Neuronal stem cell (in vitro differentiated cells): ENCODE results near the gene MGMT.
A peak's percentile ranks its signal among the peaks of the same experiment; 100 is the strongest.

Experiments used
- DNase-seq: peaks from one replicate; pipeline ENCODE4 v3.0.0-alpha.2; 2013; ENCODE audit warnings: low spot score
- H2AFZ ChIP-seq: one replicate; pipeline ENCODE4 v1.6.1; 2013; ENCODE audit warnings: mild to moderate bottlenecking, low read length, inconsistent platforms
- H2AK5ac ChIP-seq: 2 replicates; pipeline ENCODE4 v1.6.1; 2013; ENCODE audit warnings: low read depth, mild to moderate bottlenecking, inconsistent platforms, low read length, moderate library complexity, mixed read lengths
- H2BK120ac ChIP-seq: 2 replicates; pipeline ENCODE4 v1.6.1; 2013; ENCODE audit warnings: low read depth, mild to moderate bottlenecking, inconsistent platforms, low read length, moderate library complexity, mixed read lengths
- H2BK12ac ChIP-seq: one replicate; pipeline ENCODE4 v1.6.1; 2013; ENCODE audit warnings: low read length, inconsistent platforms
- H2BK15ac ChIP-seq: 2 replicates; pipeline ENCODE4 v1.6.1; 2013; ENCODE audit warnings: mild to moderate bottlenecking, low read length, inconsistent platforms, mixed read lengths
- H2BK5ac ChIP-seq: one replicate; pipeline ENCODE4 v1.6.1; 2013; ENCODE audit warnings: inconsistent platforms, mild to moderate bottlenecking, low read length, moderate library complexity
- H3K14ac ChIP-seq: one replicate; pipeline ENCODE4 v1.6.1; 2013; ENCODE audit warnings: low read length, inconsistent platforms
- H3K18ac ChIP-seq: 2 replicates; pipeline ENCODE4 v1.6.1; 2013; ENCODE audit warnings: low read length, inconsistent platforms
- H3K23ac ChIP-seq: 2 replicates; pipeline ENCODE4 v1.6.1; 2013; ENCODE audit warnings: low read depth, mild to moderate bottlenecking, mixed read lengths, low read length, inconsistent platforms; ENCODE audit not compliant: poor library complexity
- H3K27ac ChIP-seq: replicated peaks from 3 replicates; pipeline ENCODE4 v1.5.1; 2013; ENCODE audit warnings: low read length, inconsistent platforms
- H3K27me3 ChIP-seq, 3 experiments: 2 replicates each; pipeline ENCODE4 v1.6.1; 2013; ENCODE audit warnings: low read length in 3 of 3, mild to moderate bottlenecking in 2 of 3, inconsistent platforms in 1 of 3, low read depth in 1 of 3, mixed read lengths in 1 of 3, moderate library complexity in 1 of 3; ENCODE audit not compliant: control insufficient read depth in 3 of 3, insufficient read depth in 3 of 3
- H3K36me3 ChIP-seq, 2 donors: replicated peaks in 1 of 2; 2 replicates each; pipeline ENCODE4 v1.6.1; 2013; ENCODE audit warnings: low read length in 2 of 2; ENCODE audit not compliant: control insufficient read depth in 2 of 2, insufficient read depth in 2 of 2
- H3K4ac ChIP-seq: 2 replicates; pipeline ENCODE4 v1.6.1; 2013; ENCODE audit warnings: inconsistent platforms, mild to moderate bottlenecking, low read length, moderate library complexity
- H3K4me1 ChIP-seq, 2 donors: 1 replicate in 1 of 2; 2 replicates in 1 of 2; pipeline ENCODE4 v1.6.1; 2013; ENCODE audit warnings: low read length in 2 of 2, low read depth in 1 of 2; ENCODE audit not compliant: control insufficient read depth in 2 of 2, insufficient read depth in 1 of 2
- H3K4me2 ChIP-seq: one replicate; pipeline ENCODE4 v1.6.1; 2013; ENCODE audit warnings: mild to moderate bottlenecking, low read length, inconsistent platforms; ENCODE audit not compliant: insufficient read depth, poor library complexity, severe bottlenecking
- H3K4me3 ChIP-seq, 2 donors: 2 replicates each; pipeline ENCODE4 v1.5.1; 2013; ENCODE audit warnings: low read length in 2 of 2, mild to moderate bottlenecking in 2 of 2, inconsistent platforms in 1 of 2, moderate library complexity in 1 of 2
- H3K79me1 ChIP-seq: one replicate; pipeline ENCODE4 v1.6.1; 2013; ENCODE audit warnings: low read depth, mild to moderate bottlenecking, inconsistent platforms, low read length, moderate library complexity
- H3K9ac ChIP-seq: one replicate; pipeline ENCODE4 v1.6.1; 2013; ENCODE audit warnings: mild to moderate bottlenecking, low read depth, low read length, inconsistent platforms; ENCODE audit not compliant: poor library complexity
- H3K9me3 ChIP-seq, 2 donors: replicated peaks in 1 of 2; 2 replicates each; pipeline versions ENCODE3 to v1.6.1; 2013; ENCODE audit warnings: low read length in 2 of 2, mild to moderate bottlenecking in 2 of 2, inconsistent platforms in 1 of 2, low read depth in 1 of 2, mixed read lengths in 1 of 2, moderate library complexity in 1 of 2; ENCODE audit not compliant: control insufficient read depth in 2 of 2, insufficient read depth in 1 of 2
- H4K8ac ChIP-seq: one replicate; pipeline ENCODE4 v1.6.1; 2013; ENCODE audit warnings: low read depth, mild to moderate bottlenecking, inconsistent platforms, low read length, moderate library complexity
- H4K91ac ChIP-seq: one replicate; pipeline ENCODE4 v1.6.1; 2013; ENCODE audit warnings: low read length, low read depth, mild to moderate bottlenecking, inconsistent platforms; ENCODE audit not compliant: poor library complexity
- WGBS, 2 donors: extraction: QIAGEN DNeasy Blood & Tissue Kit; methylation state at CpG; one replicate each; pipeline ENCODE4 v1.1.7; 2013; ENCODE audit warnings: missing lambda C conversion rate in 2 of 2, mixed read lengths in 1 of 2; ENCODE audit not compliant: insufficient read length in 2 of 2, insufficient replicate concordance in 1 of 2; ENCODE audit errors: extremely low coverage in 2 of 2; 5-methylcytosine and 5-hydroxymethylcytosine counted together

MGMT gene

DNA sequence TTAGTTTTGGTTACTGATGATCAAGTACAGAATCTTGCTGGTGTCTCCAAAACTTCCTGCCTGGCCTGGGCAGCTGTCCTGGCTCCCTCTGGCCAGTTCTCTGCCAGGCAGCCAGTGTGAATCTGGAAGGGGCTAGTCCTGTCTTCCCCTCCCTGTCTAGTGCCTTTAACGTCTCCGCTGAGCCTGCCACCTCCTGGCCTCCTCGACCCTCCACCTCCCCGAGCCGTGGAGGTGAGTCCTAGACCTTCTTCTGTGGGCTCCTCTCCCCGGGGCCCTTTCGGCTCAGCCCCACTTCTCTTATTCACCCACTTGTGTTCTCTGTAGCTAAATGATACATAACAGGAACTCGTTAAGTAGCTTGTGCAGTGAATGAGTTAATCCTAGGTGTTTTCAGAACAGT lies 218.2 kb downstream of the MGMT start:
- Histone ChIP-seq H3K23ac (no peak overlapping the region), H3K36me3 (no peaks in the 10 kb centered on the region), H2BK5ac (no peak overlapping the region), H4K8ac (no peak overlapping the region), H2BK15ac (no peak overlapping the region), H3K4me2 (no peak overlapping the region), H2AFZ (no peak overlapping the region), H3K14ac (no peak overlapping the region), H3K4me3 (no peak overlapping the region), H2AK5ac (no peak overlapping the region), H3K79me1 (no peaks in the 10 kb centered on the region), H3K27me3 (no peaks in the 10 kb centered on the region), H3K9me3 (peaks cover 0 to 5% of the 10 kb centered on the region in 2 donors), H3K4ac (no peak overlapping the region), H3K9ac (no peak overlapping the region), H2BK12ac (no peak overlapping the region), H3K18ac (peak overlapping the region; percentile 72), H4K91ac (no peak overlapping the region), H2BK120ac (no peak overlapping the region), H3K4me1 (peaks cover 0 to 1% of the 10 kb centered on the region in 2 donors), H3K27ac (no peak overlapping the region)
- no peak for DNase-seq
- no CpG with 5 or more reads among the region's 8 CpGs for WGBS, 2 donors

DNA sequence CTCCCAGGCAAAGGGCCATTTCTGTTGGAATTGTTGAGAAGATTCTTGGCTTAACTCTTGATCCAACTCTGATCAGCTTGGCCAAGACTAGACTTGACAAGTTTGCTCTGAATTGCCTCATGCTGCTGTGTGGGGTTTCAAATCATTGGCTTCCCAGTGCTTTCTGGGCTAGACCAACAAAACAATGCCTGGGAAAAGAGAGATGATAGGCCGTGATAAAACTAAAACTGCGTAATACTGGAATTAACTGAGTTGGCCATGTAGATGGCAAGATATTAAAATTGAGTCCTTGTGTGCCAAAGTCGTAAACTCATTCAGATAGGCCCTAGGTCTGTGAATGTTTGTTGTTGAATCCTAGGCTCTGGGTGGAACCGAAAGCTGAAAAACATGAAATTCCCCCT lies 222.6 kb downstream of the MGMT start:
- Histone ChIP-seq H3K23ac (no peak overlapping the region), H2BK5ac (no peak overlapping the region), H3K4ac (no peak overlapping the region), H2BK120ac (no peak overlapping the region), H3K79me1 (no peaks in the 10 kb centered on the region), H3K14ac (no peak overlapping the region), H2AFZ (no peak overlapping the region), H3K9me3 (no peaks in the 10 kb centered on the region), H2AK5ac (no peak overlapping the region), H3K36me3 (no peaks in the 10 kb centered on the region), H3K4me2 (no peak overlapping the region), H3K4me3 (no peak overlapping the region), H2BK15ac (no peak overlapping the region), H4K91ac (no peak overlapping the region), H3K27ac (no peak overlapping the region), H3K27me3 (no peaks in the 10 kb centered on the region), H3K18ac (no peak overlapping the region), H3K9ac (no peak overlapping the region), H3K4me1 (peaks cover 0 to 8% of the 10 kb centered on the region in 2 donors), H4K8ac (no peak overlapping the region), H2BK12ac (no peak overlapping the region)
- no peak for DNase-seq
- no CpG with 5 or more reads among the region's 4 CpGs for WGBS, 2 donors

DNA sequence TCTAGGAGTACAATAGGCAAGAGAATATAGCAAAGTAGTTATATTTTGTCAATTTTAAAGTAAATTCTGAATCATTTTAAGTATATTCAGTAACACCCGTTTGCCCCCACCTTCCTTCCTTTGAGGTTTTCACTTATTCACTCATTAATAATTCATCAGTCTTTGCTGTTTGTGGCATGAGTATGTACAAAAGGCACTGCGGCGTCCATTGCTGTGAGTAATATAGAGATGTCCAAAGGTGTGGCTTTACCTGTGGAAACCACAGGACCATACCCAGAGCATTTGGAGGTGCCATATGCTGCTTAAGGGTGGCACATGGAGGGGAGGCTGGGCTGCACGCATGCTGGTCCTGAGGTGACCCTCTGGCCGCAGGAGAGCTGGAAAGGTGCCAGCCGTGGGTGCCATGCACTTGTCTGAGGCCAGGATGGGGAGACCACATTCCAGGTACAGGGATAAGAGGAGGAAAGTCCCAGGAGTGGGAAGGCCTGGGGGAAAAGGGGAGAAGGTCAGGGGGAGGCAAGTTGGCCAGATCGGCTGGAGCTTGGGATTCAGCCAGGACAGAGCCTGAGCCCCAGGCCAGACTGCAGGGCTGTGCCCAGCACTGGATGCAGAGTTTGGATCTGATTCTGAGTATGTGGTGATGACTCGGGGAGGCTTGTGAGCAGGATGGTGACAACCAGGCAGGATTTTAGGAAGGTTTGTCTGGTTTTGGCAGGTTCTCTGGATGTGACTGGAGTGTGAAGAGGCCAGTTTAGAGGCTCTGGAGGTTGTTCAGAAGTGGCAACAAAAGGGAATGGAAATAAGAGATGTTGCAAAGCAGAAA lies 223.4 kb downstream of the MGMT start:
- no peaks in the 10 kb centered on the region for H3K36me3 ChIP-seq
- no peak overlapping the region for H2BK12ac ChIP-seq
- H3K4me3 ChIP-seq = peak overlapping the region in 1 of 2 donors; percentile 1
- no peak overlapping the region for H4K91ac ChIP-seq
- no peak overlapping the region for H2BK5ac ChIP-seq
- no peaks in the 10 kb centered on the region for H3K9me3 ChIP-seq
- WGBS, 2 donors = no CpG with 5 or more reads among the region's 8 CpGs
- H2AFZ ChIP-seq = no peak overlapping the region
- H3K4ac ChIP-seq = peak overlapping the region; percentile 59
- no peak for DNase-seq
- no peaks in the 10 kb centered on the region for H3K79me1 ChIP-seq
- H2BK120ac ChIP-seq = no peak overlapping the region
- H3K4me2 ChIP-seq = no peak overlapping the region
- H3K14ac ChIP-seq = no peak overlapping the region
- H3K23ac ChIP-seq = no peak overlapping the region
- H3K27me3 ChIP-seq = no peaks in the 10 kb centered on the region
- peak overlapping the region; percentile 85 for H2AK5ac ChIP-seq
- H2BK15ac ChIP-seq = no peak overlapping the region
- H3K4me1 ChIP-seq = peaks cover 0 to 7% of the 10 kb centered on the region in 2 donors
- no peak overlapping the region for H4K8ac ChIP-seq
- no peak overlapping the region for H3K27ac ChIP-seq
- no peak overlapping the region for H3K9ac ChIP-seq
- peak overlapping the region; percentile 77 for H3K18ac ChIP-seq

DNA sequence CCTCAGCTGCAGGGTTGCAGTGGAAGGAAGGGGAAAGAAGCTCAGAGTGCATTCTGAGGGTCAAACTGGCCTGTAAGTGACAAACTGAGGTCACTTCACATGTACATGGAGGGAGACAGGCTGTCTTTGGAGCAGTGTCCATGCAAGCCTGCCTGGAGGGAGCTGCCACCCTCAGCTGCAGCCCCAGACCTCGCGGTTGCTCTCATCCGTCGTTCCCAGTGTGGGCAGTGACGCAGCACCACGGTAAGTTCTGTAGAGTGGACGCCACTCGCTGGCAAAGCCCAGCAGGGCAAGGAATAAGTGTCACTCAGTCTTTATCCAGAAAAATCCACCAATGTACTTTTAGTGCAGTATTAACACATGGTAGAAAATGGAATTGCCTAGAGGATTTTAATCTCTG lies 225.7 kb downstream of the MGMT start:
- no peak overlapping the region for H3K4me2 ChIP-seq
- no peaks in the 10 kb centered on the region for H3K36me3 ChIP-seq
- H3K4ac ChIP-seq = no peak overlapping the region
- no CpG with 5 or more reads among the region's 8 CpGs for WGBS, 2 donors
- H3K18ac ChIP-seq = no peak overlapping the region
- H2BK12ac ChIP-seq = no peak overlapping the region
- no peak overlapping the region for H3K4me3 ChIP-seq
- H3K27me3 ChIP-seq = no peaks in the 10 kb centered on the region
- H3K79me1 ChIP-seq = no peaks in the 10 kb centered on the region
- H2BK5ac ChIP-seq = no peak overlapping the region
- H2AFZ ChIP-seq = no peak overlapping the region
- no peak overlapping the region for H3K14ac ChIP-seq
- H3K23ac ChIP-seq = peak overlapping the region; percentile 2
- H4K91ac ChIP-seq = no peak overlapping the region
- no peaks in the 10 kb centered on the region for H3K9me3 ChIP-seq
- DNase-seq = no peak
- peaks cover 0 to 7% of the 10 kb centered on the region in 2 donors for H3K4me1 ChIP-seq
- no peak overlapping the region for H2AK5ac ChIP-seq
- no peak overlapping the region for H3K9ac ChIP-seq
- no peak overlapping the region for H3K27ac ChIP-seq
- H4K8ac ChIP-seq = no peak overlapping the region
- no peak overlapping the region for H2BK15ac ChIP-seq
- no peak overlapping the region for H2BK120ac ChIP-seq
